ENCODE data around the gene DNAH3.
"Not testable (repeated sequence)": the region's sequence is repeated elsewhere in the genome, so short reads cannot be mapped to it uniquely, and the experiment has no call there.

- TF ChIP-seq CTCF (IDR thresholded peaks at IDR 0.05; ENCODE audit: low read length); EZH2 (IDR thresholded peaks at IDR 0.05; ENCODE audit: borderline replicate concordance, low read length): not testable (repeated sequence)
These were observed 5.4 kb upstream of the DNAH3 start for GRCh38 chr16:21156011-21156410.

Data from OCI-LY1 (cell line).